Activated CD8-positive, alpha-beta memory T cell treated with anti-CD3 and anti-CD28 coated beads, Interleukin-2, amount 50 U/mL, for 24 hours (primary cell): ENCODE data around the gene KPTN.

Experiments used
- DNase-seq: peaks from one replicate; pipeline ENCODE4 v3.0.0-alpha.2; 2020; ENCODE audit errors: extremely low read depth

Gene KPTN

GRCh38 chr19:47469719-47470118 lies 14.3 kb downstream of the KPTN start:
- no peak for DNase-seq

GRCh38 chr19:47469363-47469700 lies 14.7 kb downstream of the KPTN start:
- DNase-seq, result no peak

GRCh38 chr19:47467914-47468313 lies 16.1 kb downstream of the KPTN start:
- DNase-seq, result no peak

- no peak for DNase-seq
Observed at GRCh38 chr19:47465957-47466356, 18.1 kb downstream of the KPTN start.

GRCh38 chr19:47464675-47465419 lies 19.2 kb downstream of the KPTN start:
- no peak for DNase-seq

- DNase-seq, result no peak
Observed at GRCh38 chr19:47461876-47462275, 22.1 kb downstream of the KPTN start.

GRCh38 chr19:47459477-47459876 lies 24.5 kb downstream of the KPTN start:
- no peak for DNase-seq

GRCh38 chr19:47458672-47459071 lies 25.3 kb downstream of the KPTN start:
- no peak for DNase-seq

- DNase-seq, result no peak
Observed at GRCh38 chr19:47456721-47457474, 27.1 kb downstream of the KPTN start.

- no peak for DNase-seq
Observed at GRCh38 chr19:47450478-47450877, 33.5 kb downstream of the KPTN start.

- DNase-seq, result no peak
Observed at GRCh38 chr19:47448360-47448727, 35.7 kb downstream of the KPTN start.

GRCh38 chr19:47447470-47448359 lies 36.3 kb downstream of the KPTN start:
- DNase-seq, result no peak

- DNase-seq, result no peak
Observed at GRCh38 chr19:47446534-47447469, 37.2 kb downstream of the KPTN start.

GRCh38 chr19:47445937-47446402 lies 38.0 kb downstream of the KPTN start:
- no peak for DNase-seq

GRCh38 chr19:47445527-47445926 lies 38.5 kb downstream of the KPTN start:
- DNase-seq, result no peak

- DNase-seq, result no peak
Observed at GRCh38 chr19:47444388-47444821, 39.6 kb downstream of the KPTN start.

- no peak for DNase-seq
Observed at GRCh38 chr19:47443331-47443730, 40.7 kb downstream of the KPTN start.

GRCh38 chr19:47438793-47439220 lies 45.2 kb downstream of the KPTN start:
- no peak for DNase-seq

- DNase-seq, result no peak
Observed at GRCh38 chr19:47437500-47437899, 46.5 kb downstream of the KPTN start.

- DNase-seq, result peak; percentile 69
Observed at GRCh38 chr19:47436712-47437401, 47.2 kb downstream of the KPTN start.
